Hepatocyte (in vitro differentiated cells): ENCODE measurements around the gene MAPK8IP3.

ENCODE experiments used
- EZH2 ChIP-seq: fragments of 200-600 bp; sonication (generic); IDR thresholded peaks from 2 replicates; pipeline ENCODE4 v1.6.1; 2016; ENCODE audit warnings: antibody characterized with exemption, mild to moderate bottlenecking, borderline replicate concordance
- EZH2phosphoT487 ChIP-seq: fragments of 200-600 bp; sonication (generic); IDR thresholded peaks from one replicate; pipeline ENCODE4 v1.6.1; 2018; ENCODE audit warnings: antibody characterized with exemption, mild to moderate bottlenecking, low read depth, moderate library complexity; ENCODE audit not compliant: unreplicated experiment, severe bottlenecking
- TF ChIP-seq, protein P1 (sequence below): fragments of 200-600 bp; sonication (generic); IDR thresholded peaks from 2 replicates; pipeline ENCODE4 v1.5.1; 2016; ENCODE audit warnings: antibody characterized with exemption, mild to moderate bottlenecking; ENCODE audit not compliant: poor library complexity

DNA sequence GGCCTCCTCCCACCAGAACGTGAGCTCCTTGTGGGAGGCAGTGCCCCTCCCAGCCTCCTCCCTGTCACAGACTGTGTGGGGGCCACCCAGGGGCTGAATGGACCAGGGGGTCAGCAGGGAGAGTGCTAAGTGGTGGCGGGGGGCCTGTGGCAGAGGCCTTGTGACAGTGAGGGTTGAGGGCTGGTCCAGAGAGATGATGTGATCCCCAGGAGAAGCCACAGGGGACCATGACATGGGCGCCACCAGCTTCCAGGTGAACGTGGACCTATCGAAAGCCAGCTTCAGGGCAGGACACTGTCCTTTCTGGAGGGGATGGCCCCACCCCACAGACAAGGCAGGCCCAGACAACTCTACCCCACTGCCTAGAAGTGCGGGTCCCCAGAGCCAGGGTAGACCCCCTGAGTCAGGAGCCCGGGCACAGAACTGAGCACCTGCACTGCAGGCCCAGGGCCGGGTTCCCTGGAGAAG, 73.3 kb downstream of the MAPK8IP3 start:
- TF ChIP-seq, protein P1, sequence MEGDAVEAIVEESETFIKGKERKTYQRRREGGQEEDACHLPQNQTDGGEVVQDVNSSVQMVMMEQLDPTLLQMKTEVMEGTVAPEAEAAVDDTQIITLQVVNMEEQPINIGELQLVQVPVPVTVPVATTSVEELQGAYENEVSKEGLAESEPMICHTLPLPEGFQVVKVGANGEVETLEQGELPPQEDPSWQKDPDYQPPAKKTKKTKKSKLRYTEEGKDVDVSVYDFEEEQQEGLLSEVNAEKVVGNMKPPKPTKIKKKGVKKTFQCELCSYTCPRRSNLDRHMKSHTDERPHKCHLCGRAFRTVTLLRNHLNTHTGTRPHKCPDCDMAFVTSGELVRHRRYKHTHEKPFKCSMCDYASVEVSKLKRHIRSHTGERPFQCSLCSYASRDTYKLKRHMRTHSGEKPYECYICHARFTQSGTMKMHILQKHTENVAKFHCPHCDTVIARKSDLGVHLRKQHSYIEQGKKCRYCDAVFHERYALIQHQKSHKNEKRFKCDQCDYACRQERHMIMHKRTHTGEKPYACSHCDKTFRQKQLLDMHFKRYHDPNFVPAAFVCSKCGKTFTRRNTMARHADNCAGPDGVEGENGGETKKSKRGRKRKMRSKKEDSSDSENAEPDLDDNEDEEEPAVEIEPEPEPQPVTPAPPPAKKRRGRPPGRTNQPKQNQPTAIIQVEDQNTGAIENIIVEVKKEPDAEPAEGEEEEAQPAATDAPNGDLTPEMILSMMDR = no peak
- TF ChIP-seq EZH2phosphoT487 (no peak), EZH2 (no peak)
